Upper lobe of left lung (tissue), 4 donors: ENCODE results near the gene ADCY6.

Experiments used
- POLR2A ChIP-seq, 4 donors: fragments of 450-650 bp; IDR thresholded peaks; one replicate each; pipeline ENCODE4 v1.5.1; 2016 to 2017; ENCODE audit warnings: antibody characterized with exemption in 4 of 4, mild to moderate bottlenecking in 2 of 4
- TF ChIP-seq, protein P1 (sequence below), 6 experiments: fragments of 450-650 bp in 4 of 6; fragments of 200-600 bp in 2 of 6; sonication (generic) in 2 of 6; IDR thresholded peaks; one replicate each; pipeline ENCODE4 v1.5.1; 2016 to 2019; ENCODE audit warnings: antibody characterized with exemption in 6 of 6

DNA sequence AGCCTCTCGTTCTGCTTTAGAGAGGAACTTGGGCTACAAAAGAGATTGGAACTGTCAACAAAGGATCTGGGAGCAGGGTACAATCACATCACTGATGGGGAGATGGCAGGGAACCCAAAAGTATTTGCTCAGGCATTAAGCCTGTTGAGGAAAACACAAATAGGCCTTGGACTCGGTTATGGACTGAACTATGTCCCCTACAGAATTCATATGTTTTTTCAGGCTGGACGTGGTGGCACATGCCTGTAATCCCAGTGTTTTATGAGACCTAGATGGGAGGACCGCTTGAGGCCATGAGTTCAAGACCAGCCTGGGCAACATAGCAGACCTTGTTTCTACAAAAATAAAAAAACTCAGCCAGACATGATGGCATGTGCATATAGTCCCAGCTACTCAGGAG is 49.2 kb upstream of the ADCY6 start:
- TF ChIP-seq, protein P1, sequence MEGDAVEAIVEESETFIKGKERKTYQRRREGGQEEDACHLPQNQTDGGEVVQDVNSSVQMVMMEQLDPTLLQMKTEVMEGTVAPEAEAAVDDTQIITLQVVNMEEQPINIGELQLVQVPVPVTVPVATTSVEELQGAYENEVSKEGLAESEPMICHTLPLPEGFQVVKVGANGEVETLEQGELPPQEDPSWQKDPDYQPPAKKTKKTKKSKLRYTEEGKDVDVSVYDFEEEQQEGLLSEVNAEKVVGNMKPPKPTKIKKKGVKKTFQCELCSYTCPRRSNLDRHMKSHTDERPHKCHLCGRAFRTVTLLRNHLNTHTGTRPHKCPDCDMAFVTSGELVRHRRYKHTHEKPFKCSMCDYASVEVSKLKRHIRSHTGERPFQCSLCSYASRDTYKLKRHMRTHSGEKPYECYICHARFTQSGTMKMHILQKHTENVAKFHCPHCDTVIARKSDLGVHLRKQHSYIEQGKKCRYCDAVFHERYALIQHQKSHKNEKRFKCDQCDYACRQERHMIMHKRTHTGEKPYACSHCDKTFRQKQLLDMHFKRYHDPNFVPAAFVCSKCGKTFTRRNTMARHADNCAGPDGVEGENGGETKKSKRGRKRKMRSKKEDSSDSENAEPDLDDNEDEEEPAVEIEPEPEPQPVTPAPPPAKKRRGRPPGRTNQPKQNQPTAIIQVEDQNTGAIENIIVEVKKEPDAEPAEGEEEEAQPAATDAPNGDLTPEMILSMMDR (IDR thresholded peaks at IDR 0.05) = no peak
- TF ChIP-seq POLR2A (IDR thresholded peaks at IDR 0.05) = no peak
